HEK293T (cell line): ENCODE measurements around the gene REC8.

Experiments used
- CTCF ChIA-PET: fragments of 350-600 bp; formaldehyde crosslinking; extraction: SDS; loops from one replicate; lab custom pipeline; 2021; ENCODE audit warnings: antibody characterized with exemption, inconsistent platforms; lab: Yijun Ruan, JAX
- POLR2A ChIA-PET: fragments of 350-600 bp; formaldehyde crosslinking; extraction: SDS; loops from one replicate; lab custom pipeline; 2020; ENCODE audit warnings: antibody characterized with exemption, inconsistent platforms; lab: Yijun Ruan, JAX
- DNase-seq: peaks from one replicate; pipeline ENCODE4 v3.0.0; 2012; ENCODE audit warnings: mixed read lengths; ENCODE audit errors: extremely low spot score
- ARNT ChIP-seq: fragments of 450-650 bp; IDR thresholded peaks from 2 replicates; pipeline ENCODE4 v1.6.1; 2017; ENCODE audit warnings: mild to moderate bottlenecking
- BHLHE40 ChIP-seq: fragments of 450-650 bp; IDR thresholded peaks from 2 replicates; pipeline ENCODE4 v1.6.1; 2016; ENCODE audit warnings: mild to moderate bottlenecking, moderate library complexity, borderline replicate concordance
- CTBP1 ChIP-seq: fragments of 450-650 bp; IDR thresholded peaks from 2 replicates; pipeline ENCODE4 v1.6.1; 2016; ENCODE audit warnings: borderline replicate concordance
- ELF4 ChIP-seq: fragments of 450-650 bp; IDR thresholded peaks from 2 replicates; pipeline ENCODE4 v1.6.1; 2017; ENCODE audit warnings: antibody characterized with exemption
- FOXA1 ChIP-seq: fragments of 450-650 bp; IDR thresholded peaks from 2 replicates; pipeline ENCODE4 v1.6.1; 2016; ENCODE audit warnings: mild to moderate bottlenecking
- FOXK2 ChIP-seq: fragments of 450-650 bp; IDR thresholded peaks from 2 replicates; pipeline ENCODE4 v1.6.1; 2016; ENCODE audit warnings: mild to moderate bottlenecking
- FOXM1 ChIP-seq: fragments of 450-650 bp; IDR thresholded peaks from 2 replicates; pipeline ENCODE4 v1.6.1; 2017; ENCODE audit warnings: mild to moderate bottlenecking, borderline replicate concordance
- HDGF ChIP-seq: fragments of 450-650 bp; IDR thresholded peaks from 2 replicates; pipeline ENCODE4 v1.6.1; 2017; ENCODE audit warnings: antibody characterized with exemption, borderline replicate concordance
- L3MBTL2 ChIP-seq: fragments of 450-650 bp; conservative IDR thresholded peaks from 2 replicates; pipeline ENCODE4 v1.6.1; 2016; ENCODE audit warnings: mild to moderate bottlenecking
- LEF1 ChIP-seq: fragments of 450-650 bp; IDR thresholded peaks from 2 replicates; pipeline ENCODE4 v1.6.1; 2017; ENCODE audit warnings: mild to moderate bottlenecking, borderline replicate concordance
- NFRKB ChIP-seq: fragments of 450-650 bp; IDR thresholded peaks from 2 replicates; pipeline ENCODE4 v1.6.1; 2016; ENCODE audit warnings: mild to moderate bottlenecking, moderate library complexity
- SP1 ChIP-seq: fragments of 450-650 bp; IDR thresholded peaks from 2 replicates; pipeline ENCODE4 v1.6.1; 2017
- SUZ12 ChIP-seq: fragments of 450-650 bp; IDR thresholded peaks from 2 replicates; pipeline ENCODE4 v1.6.1; 2016; ENCODE audit warnings: mild to moderate bottlenecking
- TARDBP ChIP-seq: fragments of 450-650 bp; IDR thresholded peaks from 2 replicates; pipeline ENCODE4 v1.6.1; 2016
- ZNF384 ChIP-seq: fragments of 450-650 bp; IDR thresholded peaks from 2 replicates; pipeline ENCODE4 v1.6.1; 2016
- TF ChIP-seq, protein P1 (sequence below): fragments of 450-650 bp; IDR thresholded peaks from 2 replicates; pipeline ENCODE4 v1.6.1; 2016

Gene REC8

DNA sequence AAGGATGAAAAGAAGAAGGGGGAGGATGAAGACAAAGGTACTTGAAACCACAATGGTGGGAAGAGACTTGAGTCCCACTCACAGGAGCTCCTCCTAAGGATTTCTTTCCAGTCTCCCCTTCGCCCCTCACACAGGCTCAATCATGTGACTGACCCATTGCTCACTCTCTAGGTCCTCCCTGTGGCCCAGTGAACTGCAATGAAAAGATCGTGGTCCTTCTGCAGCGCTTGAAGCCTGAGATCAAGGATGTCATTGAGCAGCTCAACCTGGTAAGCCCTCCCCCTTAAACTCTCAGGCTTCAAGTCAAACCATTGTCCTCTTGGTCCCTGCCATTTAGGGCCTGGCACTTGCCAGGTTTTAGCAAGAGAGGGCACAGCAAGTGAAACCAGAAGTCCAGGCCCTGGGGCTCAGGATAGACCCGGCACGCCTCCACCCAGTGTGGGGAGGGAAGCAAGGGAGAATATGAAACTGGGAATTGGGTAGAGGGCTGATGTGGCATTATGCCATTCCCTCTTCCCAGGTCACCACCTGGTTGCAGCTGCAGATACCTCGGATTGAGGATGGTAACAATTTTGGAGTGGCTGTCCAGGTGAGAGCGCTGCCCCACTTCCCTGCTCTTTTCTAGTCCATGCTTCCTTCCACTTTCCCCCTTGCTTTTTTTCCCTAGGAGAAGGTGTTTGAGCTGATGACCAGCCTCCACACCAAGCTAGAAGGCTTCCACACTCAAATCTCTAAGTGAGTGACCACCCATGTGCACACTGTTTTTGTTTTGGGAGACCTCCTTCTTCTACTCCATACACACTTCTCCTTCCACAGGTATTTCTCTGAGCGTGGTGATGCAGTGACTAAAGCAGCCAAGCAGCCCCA is 34.1 kb upstream of the REC8 start:
- TF ChIP-seq ELF4 (no peak), NFRKB (no peak), FOXK2 (no peak), BHLHE40 (no peak), HDGF (no peak), SP1 (no peak), FOXM1 (no peak), ZNF384 (no peak), ARNT (no peak), FOXA1 (no peak), SUZ12 (no peak)
- TF ChIP-seq, protein P1, sequence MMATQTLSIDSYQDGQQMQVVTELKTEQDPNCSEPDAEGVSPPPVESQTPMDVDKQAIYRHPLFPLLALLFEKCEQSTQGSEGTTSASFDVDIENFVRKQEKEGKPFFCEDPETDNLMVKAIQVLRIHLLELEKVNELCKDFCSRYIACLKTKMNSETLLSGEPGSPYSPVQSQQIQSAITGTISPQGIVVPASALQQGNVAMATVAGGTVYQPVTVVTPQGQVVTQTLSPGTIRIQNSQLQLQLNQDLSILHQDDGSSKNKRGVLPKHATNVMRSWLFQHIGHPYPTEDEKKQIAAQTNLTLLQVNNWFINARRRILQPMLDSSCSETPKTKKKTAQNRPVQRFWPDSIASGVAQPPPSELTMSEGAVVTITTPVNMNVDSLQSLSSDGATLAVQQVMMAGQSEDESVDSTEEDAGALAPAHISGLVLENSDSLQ: no peak
- no peak for DNase-seq
- POLR2A ChIA-PET: interaction anchor here (1.0 to 4.0 kb wide), 14 partner anchors 9 to 105 kb away, joined by 3 to 62 read pairs (median 6); partner anchors contain the start of genes CARMIL3, CHMP4A, DCAF11 and IRF9
- CTCF ChIA-PET: interaction anchor here (1.6 to 2.6 kb wide), 2 partner anchors 23 to 29 kb away, joined by 6 read pairs; partner anchors contain the start of gene IRF9

DNA sequence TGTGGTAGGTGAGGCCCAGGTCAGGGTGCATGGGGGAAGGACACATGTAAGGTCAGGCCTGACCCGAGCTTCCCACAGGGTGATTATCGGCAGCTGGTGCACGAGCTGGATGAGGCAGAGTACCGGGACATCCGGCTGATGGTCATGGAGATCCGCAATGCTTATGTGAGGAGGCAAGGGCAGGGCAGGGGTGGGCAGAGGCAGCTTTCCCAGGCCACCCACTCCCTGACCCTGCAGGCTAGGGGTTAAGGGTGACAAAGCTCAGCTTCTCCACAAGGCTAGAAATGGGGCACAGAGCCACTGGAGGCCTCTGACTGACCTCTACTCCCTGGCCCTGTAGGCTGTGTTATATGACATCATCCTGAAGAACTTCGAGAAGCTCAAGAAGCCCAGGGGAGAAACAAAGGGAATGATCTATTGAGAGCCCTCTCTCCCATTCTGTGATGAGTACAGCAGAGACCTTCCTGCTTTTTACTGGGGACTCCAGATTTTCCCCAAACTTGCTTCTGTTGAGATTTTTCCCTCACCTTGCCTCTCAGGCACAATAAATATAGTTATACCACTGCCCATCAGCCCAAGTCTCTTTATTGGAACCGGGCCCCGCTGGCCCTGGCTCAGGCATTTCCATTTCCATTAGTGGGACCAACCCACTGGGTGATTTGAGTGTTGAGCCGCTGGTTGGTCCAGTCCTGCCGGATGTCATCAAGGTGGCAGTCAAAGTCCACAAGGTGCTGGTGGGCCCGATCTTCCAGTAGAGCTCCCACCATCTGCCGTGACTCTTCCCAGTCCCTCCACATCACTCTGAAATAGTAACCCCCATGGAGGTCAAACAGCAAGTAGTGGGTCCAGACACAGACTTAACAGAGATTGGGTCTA is 33.2 kb upstream of the REC8 start:
- no peak for DNase-seq
- POLR2A ChIA-PET: interaction anchor here (0.6 to 4.0 kb wide), 10 partner anchors 8 to 674 kb away, joined by 3 to 34 read pairs (median 4); partner anchors contain the start of genes CHMP4A, DCAF11, IRF9 and NRL
- TF ChIP-seq ARNT: no peak
- no peak for TF ChIP-seq TARDBP
- TF ChIP-seq L3MBTL2: no peak
- TF ChIP-seq FOXM1: no peak
- TF ChIP-seq ZNF384: no peak
- TF ChIP-seq HDGF: no peak
- TF ChIP-seq, protein P1: no peak
- no peak for TF ChIP-seq ELF4
- no peak for TF ChIP-seq NFRKB
- TF ChIP-seq SUZ12: no peak
- TF ChIP-seq FOXA1: no peak
- TF ChIP-seq CTBP1: no peak
- TF ChIP-seq LEF1: no peak
- TF ChIP-seq FOXK2: no peak
- TF ChIP-seq SP1: no peak
- TF ChIP-seq BHLHE40: no peak
- CTCF ChIA-PET: interaction anchor here (1.9 to 2.6 kb wide), 2 partner anchors 22 to 30 kb away, joined by 6 read pairs; partner anchors contain the start of gene IRF9

DNA sequence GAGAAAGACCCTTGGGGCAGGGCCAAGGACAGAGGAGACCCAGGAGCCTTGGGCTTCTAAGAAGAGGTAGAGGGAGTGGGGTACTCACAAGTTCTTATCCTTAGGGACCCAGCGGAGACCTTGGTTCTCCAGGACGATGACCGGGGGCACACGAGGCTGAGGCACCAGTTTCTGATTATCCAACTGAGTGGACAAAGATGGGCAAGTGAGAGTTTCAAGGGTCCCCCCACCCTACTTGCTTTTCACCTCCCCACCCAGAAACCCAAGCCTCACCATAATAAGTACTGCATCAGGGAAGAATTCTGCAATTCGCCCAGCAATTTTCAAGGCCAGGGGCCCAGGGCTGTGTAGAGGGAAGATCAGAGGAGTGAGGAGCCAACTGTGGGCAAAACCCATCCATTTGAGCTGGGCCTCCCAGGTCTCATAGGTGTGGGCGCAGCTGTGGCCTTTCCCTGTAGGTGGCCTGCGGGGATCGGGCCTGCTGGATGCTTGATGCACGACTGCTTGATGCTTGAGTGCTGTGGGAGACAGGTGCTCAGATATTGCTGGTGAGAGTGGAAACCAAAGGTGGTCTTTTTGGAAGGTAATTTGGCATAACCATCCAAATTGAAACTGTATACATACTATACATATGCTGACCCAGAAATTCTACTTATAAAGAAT is 32.5 kb upstream of the REC8 start:
- DNase-seq: no peak

DNA sequence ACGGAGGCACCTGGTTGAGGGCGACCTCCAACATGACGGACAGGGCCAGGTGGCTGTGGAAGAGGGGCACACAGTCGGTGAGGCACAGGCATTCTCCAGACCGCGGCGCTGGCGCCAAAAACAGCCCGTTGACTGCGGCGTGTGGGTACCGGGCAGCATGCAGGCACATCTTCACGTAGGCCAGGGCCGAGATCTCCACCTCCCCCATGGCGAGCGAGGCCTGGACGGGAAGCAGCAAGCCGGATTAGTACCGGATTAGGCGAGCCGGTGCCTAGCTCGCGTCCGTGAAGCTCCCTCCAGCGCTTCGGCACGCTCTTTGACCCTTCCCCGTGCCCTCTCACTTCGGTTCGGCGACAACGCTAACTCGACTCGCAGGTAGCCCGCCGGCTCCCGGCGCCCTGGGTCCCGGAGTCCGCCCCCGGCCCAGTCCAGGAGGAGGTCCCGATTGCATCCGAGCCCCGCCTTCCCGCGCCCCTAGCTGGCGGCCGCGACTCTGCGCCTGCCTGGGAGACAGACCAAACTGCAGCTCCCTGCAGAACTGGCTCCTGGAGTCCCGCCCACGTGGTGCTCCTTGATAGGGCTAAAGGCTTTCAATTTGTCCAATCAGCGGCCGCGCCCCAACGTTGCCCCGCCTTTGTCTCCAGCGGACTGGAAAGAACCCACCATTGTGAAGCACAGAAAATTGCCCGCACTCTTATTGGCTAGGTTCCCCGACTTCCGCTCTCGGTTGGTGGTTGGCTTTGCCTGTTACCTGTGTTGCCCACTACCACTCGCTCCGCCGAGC is 30.6 kb upstream of the REC8 start, which contains the start of gene EMC9:
EMC9 (minus strand) TSS at position 495 of the 784 bp plus-strand sequence; CDS start at position 208, 287 bp downstream.
- peak; percentile 91 for DNase-seq
- ChIA-PET CTCF (interaction anchor here (0.6 to 1.2 kb wide), 5 partner anchors 8 to 79 kb away, joined by 4 to 11 read pairs (median 5); partner anchors contain the start of gene IRF9), POLR2A (interaction anchor here (0.6 to 3.0 kb wide), 32 partner anchors 8 to 301 kb away, joined by 3 to 37 read pairs (median 6); partner anchors contain the start of genes CARMIL3, CHMP4A, DCAF11 and FITM1)
- TF ChIP-seq HDGF: 0 out of 2 replicates have a peak, but pooled peaks have one; percentile 61
- TF ChIP-seq FOXA1: no peak
- TF ChIP-seq SP1: no peak
- TF ChIP-seq, protein P1: peak; percentile 97
- TF ChIP-seq ARNT: no peak
- TF ChIP-seq SUZ12: no peak
- no peak for TF ChIP-seq FOXM1
- TF ChIP-seq L3MBTL2: peak; percentile 44; the same call in 1 of the 2 replicates
- TF ChIP-seq TARDBP: no peak
- TF ChIP-seq NFRKB: no peak
- TF ChIP-seq ELF4: peak; percentile 58

More for the DNA sequence above, 32.5 kb upstream of the REC8 start:
- ChIA-PET POLR2A (interaction anchor here (1.1 to 4.0 kb wide), 8 partner anchors 8 to 87 kb away, joined by 3 to 34 read pairs (median 12); partner anchors contain the start of genes CARMIL3, CHMP4A, DCAF11 and IRF9), CTCF (interaction anchor here (1.9 to 2.6 kb wide), 2 partner anchors 21 to 31 kb away, joined by 6 read pairs; partner anchors contain the start of gene IRF9)
- TF ChIP-seq ARNT (no peak), FOXK2 (no peak)
